CD4-positive, alpha-beta T cell treated with Interleukin-12 subunit alpha and Interleukin-12 subunit beta, for 1 hour (primary cell): ENCODE measurements around the gene TPPP.

Experiments
- DNase-seq: peaks from one replicate; pipeline ENCODE4 v3.0.0-alpha.2; 2020

Gene TPPP

DNA sequence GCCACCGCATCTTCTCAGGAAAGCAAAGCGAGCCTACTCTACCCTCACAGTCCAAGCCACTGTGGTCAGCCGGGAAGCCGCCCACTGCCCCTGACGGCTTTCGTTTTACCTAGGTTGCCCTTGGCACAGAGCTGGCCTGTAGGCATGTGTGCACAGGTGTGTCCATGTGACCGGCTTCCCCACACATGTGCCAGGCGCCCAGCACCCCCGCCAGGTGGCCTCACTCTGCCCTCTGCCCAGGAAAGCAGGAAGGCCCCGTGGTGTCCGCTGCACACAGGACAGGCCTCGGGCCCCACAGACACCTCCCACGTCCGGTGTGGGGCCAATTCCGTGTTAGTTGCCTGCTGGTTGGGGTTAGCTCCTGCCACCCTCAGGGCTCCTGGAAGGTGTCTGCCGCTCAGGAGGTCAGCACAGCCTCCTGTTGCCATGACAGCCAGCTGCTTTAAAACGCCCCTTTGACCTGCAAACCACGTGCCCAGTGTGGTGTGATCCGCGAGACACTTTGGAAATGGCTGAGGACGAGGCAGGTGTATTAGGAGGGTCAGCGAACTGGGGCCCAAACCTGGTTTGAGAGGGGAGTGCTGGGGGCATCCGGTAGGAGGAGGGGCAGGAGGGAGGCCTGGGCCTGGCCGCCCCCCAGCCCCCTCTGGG lies 28.7 kb downstream of the TPPP start:
- no peak for DNase-seq

DNA sequence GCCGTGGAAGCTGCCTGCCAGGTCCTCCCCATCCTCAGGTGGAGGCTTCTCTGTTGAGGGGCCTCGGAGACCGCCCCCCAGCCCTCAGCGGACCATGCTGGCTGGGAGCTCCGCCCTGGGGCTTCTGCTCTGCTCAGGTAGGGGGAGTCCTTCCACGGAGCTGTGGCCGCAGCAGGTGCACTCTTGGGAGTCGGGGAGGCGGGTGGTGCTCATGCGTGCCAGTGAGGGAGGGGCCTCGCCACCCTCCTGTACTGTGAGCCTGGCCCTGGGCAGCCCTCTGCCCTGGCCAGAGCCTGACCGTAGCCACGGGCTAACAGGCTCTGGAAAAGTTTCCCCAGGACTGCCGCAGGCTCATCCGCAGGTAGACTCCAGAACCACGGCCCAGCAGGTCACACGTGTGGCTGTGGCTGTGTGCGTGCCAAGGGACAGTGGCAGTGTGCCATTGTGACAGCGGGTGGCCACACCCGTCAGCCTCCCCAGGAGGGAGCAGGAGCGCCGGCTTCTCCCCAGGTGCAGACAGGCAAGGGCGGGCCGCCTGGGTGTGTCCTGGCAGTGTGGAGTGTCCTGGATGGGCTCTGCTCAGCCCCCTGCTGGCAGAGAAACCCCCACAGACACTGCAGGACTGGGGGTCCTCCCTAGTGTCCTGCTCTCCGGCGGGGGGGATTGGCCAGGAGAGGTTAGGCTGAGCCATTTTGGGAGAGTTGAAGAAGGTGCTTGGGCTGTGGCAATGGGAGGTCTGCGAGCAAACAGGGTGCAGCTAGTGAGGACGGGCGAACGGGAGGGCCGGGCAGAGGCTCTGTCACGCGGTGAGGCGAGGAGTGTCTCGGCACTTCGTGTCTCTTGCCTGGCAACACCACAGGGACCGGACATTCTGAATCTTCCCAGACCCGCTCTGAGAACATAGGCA lies 29.5 kb downstream of the TPPP start:
- DNase-seq = no peak

DNA sequence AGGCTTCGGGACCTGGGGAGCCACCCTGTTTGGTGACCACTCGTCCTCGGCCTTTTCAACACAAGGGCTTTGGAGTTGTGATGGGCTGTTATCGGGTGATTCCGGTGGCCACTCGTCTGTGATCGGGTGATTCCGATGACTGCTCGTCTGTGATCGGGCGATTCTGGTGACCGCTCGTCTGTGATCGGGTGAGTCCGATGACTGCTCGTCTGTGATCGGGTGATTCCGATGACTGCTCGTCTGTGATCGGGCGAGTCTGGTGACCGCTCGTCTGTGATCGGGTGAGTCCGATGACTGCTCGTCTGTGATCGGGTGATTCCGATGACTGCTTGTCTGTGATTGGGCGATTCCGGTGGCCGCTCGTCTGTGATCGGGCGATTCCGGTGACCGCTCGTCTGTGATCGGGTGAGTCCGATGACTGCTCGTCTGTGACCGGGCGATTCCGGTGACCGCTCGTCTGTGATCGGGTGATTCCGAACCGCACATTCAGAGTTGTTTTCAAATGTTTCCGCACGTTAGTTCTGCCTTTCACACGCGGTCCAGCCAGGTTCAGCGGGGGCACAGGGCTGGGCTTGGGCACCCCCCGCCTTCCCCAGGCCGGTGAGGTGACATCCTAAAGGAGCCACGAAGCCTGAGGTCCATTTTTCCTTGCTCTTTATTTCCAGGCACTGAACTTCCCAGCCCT lies 30.3 kb downstream of the TPPP start:
- DNase-seq = no peak

DNA sequence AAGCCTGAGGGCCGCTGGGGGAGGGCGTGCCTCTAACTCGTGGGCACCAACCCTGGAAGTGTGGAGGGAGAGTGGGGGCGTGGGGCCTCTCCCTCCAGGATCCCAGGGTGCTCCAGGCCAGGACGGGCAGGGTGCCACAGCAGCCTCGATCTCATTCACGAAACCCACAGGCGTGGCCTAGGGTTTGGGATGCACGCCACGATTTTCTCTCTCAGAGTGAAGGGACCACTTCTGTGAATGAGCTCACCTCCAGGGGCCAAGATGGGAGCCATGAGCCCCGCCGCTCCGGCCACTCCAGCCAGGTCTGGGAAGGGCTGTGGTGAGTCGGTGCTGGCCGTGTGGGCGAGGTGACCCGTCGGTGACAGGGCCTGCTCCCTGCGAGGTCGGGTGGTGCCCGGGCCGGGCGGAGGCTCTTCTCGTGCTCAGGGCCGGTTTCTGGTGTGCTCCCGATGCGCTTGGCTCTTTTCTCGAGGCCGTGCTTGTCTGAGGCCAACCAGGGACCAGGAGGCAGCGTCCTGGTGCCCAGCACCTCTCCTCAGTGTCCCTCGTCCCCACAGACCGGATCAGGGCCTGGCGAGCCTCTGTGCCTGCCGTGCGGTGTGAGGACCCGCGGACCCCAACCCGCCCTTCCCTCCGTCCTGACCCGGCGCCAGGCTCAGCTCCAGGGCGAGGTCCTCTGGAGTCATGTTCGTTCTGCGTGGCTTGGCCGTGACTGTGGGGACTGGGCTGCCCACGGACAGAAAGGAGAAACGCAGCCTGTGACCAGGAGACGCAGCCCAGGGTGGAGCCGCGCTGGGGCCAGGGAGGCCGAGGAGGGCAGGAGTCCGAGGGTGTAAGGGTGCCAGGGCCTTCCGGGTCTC lies 31.0 kb downstream of the TPPP start:
- no peak for DNase-seq

DNA sequence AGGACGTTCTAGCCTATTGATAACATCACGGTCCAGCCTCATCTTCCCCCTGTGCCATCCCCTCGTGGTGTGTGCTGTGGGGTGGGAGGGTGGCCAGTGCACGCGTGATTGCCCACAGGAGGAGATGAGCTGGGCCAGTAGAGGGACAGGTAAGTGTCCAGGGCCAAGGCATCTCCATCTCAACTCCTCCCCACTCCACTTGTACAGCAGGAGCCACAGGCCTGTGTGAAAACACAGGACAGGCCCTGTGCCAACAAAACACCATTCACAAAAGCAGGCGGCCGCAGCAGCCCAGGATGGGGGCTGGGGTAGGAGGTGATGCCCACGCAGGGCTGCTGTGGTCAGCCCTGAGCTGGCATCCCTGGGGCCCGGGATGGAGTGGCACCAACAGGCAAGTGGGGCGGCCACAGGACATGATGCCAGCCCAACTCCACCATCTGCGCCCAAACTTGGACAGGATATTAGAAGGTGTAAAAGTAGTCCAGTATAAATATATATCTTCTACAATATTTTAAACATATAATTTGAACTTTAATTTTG lies 32.6 kb downstream of the TPPP start:
- no peak for DNase-seq

DNA sequence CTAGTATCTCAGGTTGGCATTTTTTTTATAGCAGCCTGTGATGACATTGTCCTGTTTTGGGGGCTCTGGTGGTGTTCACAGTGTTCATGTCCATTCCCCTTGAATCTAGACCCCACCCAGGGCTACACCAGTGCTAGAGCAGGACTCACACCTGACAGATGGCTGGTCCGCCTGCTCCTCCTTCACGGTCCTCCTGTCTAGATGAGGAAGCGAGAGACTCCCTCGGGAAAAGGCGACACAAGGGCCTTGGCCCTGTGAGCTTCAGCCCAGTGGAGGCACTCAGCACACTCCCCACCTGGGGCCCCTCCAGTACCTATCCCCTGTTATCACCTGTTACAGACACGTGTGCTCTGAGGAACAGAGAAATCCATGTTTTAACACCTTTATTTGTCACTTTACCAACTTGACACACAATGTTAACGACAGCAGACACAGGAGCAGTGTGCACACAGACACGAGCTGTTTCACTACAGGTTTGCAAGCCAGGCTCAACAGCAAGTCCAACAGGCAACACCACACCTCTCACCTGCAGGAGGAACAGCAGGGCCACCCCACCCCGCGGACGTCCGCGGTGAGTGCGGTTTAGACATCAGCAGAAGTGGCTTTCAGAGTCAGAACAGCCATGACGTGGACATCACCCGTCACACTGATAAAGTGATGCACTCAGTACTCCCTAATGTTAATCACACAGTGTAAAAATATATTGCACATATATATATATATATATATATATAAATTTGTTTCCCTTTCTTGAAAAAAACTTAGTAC lies 33.5 kb downstream of the TPPP start:
- DNase-seq = no peak

DNA sequence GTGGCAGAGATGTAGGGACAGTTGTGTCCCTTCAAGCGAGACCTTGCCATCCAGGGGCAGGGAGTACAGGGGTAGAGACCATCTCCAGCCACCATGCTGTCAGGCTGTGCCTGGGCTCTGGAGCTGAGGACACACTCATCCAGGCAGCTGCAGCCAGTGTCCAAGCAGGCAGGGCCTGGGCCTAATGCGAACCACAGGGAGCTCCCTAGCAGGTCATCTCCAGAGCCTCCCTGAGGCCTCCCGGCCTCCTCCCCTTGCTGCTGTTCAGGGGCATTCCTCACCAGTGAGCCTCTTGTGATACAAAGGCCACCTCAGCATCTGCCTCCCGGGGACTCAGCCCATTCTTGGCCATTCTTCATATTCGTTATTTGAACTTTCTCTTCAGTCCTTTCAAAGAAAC lies 35.0 kb downstream of the TPPP start:
- DNase-seq = no peak

DNA sequence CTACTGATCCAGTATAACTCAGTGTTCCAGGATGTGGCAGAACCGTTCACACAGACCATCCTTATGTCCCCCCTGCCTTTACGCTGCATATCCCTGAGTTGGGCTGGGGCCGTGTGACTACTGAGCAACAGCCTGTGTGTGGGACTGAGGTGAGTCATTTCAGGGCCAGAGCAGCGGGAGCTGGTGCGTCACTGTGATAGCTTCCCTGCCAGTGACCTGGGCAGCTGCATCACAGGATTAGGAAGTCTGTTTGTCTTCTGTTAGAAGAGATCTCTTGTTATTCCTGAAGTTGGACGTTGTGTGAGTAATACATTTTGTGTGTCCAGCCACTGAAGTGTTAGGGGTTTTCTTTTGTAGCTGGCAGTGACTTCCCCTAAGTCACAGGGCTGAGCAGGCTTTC lies 35.6 kb downstream of the TPPP start:
- no peak for DNase-seq

DNA sequence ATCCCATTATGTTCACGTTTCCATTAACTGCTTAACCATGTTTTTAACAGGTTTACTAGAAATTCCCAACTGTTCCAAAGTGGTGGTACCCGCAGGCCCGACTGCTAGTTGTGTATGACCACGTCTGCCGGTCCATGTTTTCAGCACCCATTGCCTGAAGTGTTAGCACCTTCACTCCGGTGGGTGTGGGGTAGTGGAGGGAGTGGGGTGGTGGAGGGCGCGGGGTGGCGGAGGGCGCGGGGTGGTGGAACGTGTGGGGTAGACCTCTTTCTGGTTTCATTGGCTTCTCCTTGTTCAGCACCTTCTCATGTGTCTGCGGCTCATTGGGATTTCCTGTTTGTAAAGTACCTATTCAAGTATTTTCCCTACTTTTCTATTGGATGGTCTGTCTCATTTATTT lies 37.7 kb downstream of the TPPP start:
- no peak for DNase-seq

DNA sequence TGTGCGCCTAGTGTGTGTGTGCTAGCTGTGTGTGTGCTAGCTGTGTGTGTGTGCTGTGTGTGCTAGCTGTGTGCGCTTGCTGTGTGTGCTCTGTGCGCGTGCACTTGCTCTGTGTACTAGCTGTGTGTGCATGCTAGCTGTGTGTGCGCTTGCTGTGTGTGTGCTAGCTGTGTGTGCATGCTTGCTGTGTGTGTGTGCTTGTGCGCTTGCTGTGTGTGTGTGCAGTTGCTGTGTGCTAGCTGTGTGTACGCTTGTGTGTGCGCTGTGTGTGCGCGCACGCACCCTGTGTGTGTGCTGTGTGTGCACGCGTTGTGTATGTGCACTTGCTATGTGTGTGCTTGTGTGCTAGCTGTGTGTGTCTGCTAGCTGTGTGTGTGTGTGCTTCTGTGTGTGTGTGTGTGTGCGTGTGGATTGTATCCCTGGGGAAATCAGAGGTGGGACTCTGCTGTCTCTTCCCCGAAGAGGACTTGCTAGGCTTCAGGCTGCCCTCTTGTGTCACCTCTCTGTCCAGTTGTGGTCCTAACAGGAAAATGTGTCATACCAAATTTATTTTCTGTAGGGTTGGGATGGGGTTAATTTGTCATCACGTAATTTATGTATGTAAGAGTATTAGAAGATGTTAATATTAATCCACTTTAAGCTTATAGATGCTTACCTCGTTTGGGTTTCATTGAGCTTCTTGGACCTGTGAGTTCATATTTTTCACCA lies 38.9 kb downstream of the TPPP start:
- DNase-seq = no peak

DNA sequence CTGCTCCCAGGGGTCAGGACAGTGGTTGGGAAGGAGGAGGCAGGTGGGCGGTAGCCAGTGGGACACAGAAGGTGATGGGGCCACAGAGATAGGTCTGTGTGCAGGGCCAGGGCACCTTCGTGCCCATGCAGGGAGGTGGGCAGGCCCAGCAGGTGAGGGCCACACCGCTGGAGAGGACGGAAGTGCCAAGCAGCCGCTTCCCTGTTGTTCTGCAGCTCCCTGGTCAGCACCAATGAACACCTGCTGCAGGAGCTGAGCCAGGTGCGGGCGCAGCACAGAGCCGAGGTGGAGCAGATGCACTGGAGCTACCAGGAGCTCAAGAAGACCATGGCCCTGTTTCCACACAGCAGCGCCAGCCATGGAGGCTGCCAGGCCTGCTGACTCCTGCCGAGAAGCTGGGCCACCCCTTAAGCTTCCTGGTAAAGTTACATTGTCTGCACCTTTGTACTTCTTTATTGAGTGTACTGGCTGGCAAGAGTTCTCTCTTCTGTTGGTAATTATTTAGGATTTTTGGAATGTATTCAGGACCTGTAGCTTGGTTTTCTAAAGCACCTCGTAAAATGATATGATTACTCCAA lies 40.3 kb downstream of the TPPP start:
- DNase-seq = no peak

DNA sequence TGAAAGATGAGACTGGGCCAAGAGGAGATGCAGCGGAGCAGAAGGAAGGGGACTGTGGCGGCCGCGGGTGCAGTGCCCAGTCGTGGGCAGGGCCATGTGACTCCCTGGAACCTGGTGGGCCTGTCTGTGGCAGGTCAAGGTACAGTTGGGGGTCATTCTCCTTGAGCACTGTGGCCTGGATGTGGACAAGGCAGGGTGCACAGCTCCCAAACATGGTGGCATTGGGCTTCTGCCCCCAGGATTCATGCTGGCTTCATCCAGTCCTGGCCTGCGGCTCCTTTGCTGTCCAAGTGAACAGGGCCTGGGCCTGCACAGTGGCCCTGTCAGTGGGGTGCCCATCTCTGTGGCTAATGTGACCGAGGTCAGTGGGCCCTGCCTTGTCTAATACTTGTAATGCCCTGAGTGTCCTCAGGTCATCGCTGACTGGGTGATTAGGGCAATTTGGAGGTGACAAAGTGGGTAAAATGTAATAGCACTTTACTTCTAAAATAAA lies 41.1 kb downstream of the TPPP start:
- DNase-seq = no peak

DNA sequence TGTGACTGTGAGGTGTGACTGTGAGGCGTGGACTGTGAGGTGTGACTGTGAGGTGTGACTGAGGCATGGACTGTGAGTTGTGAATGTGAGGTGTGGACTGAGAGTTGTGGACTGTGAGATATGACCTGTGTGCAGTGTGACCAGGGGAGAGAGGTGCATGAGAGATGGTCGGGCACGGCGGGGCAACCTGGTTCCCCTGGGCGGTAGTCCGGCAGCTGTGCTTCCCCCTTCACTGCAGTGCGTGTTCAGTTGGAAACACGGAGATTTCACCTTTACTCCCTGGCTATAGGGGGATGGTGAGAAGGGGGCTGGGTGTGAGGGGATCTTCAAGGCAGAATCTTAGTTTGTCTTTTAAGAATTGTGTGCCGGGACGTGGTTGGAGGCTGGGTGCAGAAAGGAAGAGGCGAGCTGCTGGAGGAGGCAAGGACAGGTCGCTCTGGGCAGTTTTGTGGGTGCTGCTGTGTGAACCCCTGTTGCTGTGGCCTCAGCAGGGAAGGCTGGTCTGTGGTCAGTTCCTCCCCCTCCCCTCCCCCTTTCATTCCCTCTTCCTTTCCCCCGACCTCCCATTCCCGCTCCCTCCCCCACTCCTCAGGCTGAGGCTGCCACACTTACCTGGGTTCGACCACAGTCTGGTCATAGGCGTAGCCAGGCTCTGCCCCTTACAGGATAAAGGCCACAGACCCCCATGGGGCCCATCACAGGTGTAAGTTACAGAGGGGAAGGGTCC lies 41.7 kb downstream of the TPPP start:
- no peak for DNase-seq

DNA sequence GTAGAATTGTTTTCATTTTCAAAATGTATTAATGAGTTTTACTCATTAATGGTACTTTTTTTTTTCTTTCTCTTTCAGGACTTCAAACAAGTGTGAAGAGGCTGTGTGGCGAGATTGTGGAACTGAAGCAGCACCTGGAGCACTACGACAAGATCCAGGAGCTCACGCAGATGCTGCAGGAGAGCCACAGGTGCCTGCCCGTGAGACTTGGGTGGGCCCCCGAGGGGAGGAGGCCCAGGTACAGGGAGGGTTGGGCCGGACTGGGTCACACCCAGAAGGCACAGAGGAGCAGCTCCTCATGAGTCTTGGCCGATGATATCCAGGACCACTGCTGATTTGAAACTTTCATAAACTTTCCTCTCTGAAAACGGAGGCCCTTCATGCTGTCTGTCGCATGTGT lies 45.4 kb downstream of the TPPP start:
- DNase-seq = no peak

DNA sequence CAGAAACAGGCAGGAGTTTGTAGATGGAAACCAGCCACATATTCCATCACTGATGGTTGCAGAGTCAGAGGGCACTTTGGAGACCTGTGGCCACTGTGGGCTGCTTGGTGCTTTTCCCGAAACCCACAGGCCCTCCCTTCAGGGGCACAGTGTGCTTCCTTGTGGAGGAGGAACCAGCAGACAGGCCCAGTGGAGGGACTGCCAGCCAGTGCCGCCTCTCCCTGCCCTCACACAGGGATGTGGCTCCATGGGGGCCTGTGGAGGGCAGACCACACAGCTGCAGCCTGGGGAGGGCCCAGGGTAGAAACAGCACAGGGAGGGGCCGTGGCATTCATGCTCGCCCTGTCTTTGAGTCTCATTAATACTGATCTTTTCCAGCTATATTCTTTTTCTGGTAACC lies 45.8 kb downstream of the TPPP start:
- DNase-seq = no peak

DNA sequence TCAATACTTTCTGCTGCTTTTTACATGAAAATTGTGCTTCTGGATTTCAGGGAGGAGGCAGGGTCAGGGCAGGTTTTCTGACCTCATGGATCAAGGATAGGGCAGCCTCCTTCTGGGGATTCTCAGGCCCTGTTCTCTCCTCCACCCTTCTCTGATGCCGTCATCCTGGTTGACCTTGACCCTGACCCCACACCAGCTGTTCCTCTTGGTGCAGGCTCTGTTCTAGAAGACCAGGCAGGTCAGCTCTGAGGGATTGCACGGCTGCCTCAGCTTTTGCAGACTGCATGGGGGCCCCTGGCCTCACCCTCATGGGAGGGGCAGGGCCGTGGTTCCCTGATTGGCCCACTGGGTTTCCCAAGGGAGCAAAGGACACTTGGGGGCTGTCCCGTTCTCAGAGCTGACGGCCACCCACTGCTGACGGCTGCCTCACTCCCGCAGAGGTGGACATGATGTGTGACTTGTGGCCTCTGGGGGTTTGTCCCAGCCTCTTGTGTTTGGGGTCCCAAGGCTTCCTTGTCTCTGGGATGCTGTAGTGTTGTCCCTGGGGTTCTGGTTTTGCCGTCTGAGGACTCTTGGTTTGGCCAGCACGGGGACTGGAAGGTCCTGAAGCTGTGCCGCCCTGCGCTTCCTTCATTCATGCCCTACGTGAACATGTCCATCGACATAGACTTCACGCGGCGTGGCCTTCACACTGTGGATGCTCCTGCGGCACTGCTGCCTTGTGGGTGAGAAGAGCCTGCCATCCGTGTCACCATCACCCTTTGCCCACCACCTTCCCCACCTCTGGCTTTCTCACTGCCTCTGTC lies 46.6 kb downstream of the TPPP start:
- DNase-seq = no peak

DNA sequence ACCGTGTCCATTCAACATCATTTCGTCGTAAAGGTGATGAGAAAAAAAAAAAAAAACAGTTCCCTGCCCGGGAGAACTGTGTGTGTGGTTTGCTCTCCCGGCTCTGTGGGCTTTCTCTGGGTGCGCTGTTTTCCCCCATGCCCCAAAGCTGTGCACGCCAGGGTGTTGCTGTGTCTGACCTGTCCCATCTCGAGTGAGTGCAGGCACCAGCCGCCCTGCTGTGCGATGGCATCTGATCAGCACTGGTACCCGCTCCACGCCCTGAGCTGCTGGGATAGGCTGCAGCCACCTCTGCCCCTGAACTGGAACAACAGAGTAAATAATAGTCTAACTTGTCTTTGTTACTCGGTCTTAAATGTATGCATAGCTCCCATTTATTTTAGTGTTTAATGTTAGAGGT lies 47.7 kb downstream of the TPPP start:
- no peak for DNase-seq

DNA sequence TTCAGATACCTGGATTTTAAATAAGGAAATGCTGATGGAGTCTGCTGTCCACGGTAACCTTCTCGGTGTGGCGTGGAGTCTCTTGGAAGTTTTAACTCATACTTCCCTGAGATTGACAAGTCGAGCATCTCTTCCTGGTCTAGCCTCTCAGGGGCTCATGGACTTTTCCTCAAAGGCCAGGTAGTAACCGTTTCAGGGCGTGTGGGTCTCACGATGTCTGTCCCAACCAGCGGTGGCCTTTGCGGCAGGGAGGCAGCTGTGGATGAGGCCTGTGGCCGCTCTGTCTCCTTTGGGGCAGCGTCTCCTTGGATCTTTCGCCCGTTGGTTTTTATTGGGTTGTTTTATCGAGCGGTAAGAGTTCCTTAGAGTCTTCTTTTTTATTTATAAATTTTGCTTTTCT lies 48.2 kb downstream of the TPPP start:
- DNase-seq = no peak

DNA sequence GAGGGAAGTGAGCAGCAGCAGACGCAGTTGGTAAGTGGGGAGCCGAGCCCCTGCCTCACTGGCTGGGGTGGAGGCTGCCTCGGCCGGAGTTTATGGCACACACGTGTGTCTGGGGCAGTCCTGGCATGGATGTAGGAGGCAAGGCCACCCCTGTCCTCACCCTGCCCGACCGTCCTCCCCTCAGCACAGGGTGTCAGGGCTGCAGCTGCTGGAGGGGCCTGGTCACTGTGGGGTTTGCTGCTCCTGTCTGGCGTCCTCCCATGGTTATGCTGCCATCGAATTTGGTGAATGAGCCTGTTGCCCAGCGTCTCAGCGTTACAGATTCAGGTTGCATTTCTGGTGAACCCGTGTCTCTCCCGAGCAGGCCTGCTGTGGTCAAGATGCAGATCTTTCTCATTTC lies 48.6 kb downstream of the TPPP start:
- no peak for DNase-seq
